Activated T-helper 17 cell treated with anti-CD3 and anti-CD28 coated beads, Interleukin-2, amount 50 U/mL, for 72 hours (primary cell): Measurements from ENCODE around the gene SLC25A11. TPM values are rescaled to one million over a fixed set of nuclear protein-coding genes. Genes with fewer than 3 reads are reported as not detected.

Source experiments
- ATAC-seq: fragments of 150-1000 bp; cut with Tn5 transposase; replicated peaks from 2 replicates; pipeline ENCODE4 v1.10.0; 2021; ENCODE audit warnings: mild to moderate bottlenecking, moderate library complexity
- H3K27ac Mint-ChIP-seq: one replicate; pipeline ENCODE4 v1.8.0; 2022; ENCODE audit warnings: mixed read lengths
- H3K27me3 Mint-ChIP-seq: one replicate; pipeline ENCODE4 v1.8.0; 2022; ENCODE audit warnings: mixed read lengths
- H3K36me3 Mint-ChIP-seq: one replicate; pipeline ENCODE4 v1.8.0; 2022; ENCODE audit warnings: low read depth, mild to moderate bottlenecking, mixed read lengths
- H3K4me1 Mint-ChIP-seq: one replicate; pipeline ENCODE4 v1.8.0; 2022; ENCODE audit warnings: mixed read lengths
- H3K4me3 Mint-ChIP-seq: one replicate; pipeline ENCODE4 v1.8.0; 2022; ENCODE audit warnings: mild to moderate bottlenecking, mixed read lengths
- H3K9me3 Mint-ChIP-seq: one replicate; pipeline ENCODE4 v1.8.0; 2022; ENCODE audit warnings: mixed read lengths
- total RNA-seq, 2 donors: library from RNA; stranded (reverse); gene quantifications; one replicate each; pipeline ENCODE4 v1.2.3, GENCODE V29; 2022

The SLC25A11 gene
- total RNA-seq, 2 donors from 2014 or later: 54.7 to 68.5 TPM

- Mint-ChIP-seq H3K4me1 (peaks cover 17% of the 10 kb centered on the region), H3K4me3 (peak overlapping the region; percentile 88), H3K27ac (peak overlapping the region; percentile 90), H3K9me3 (no peaks in the 10 kb centered on the region), H3K27me3 (no peaks in the 10 kb centered on the region), H3K36me3 (peaks cover 19% of the 10 kb centered on the region)
- no peak for ATAC-seq
These were observed 11.6 kb upstream of the SLC25A11 start for GRCh38 chr17:4951486-4951885.

GRCh38 chr17:4950746-4951204, 10.9 kb upstream of the SLC25A11 start, which contains the start of gene ENO3:
TSS of gene ENO3 (plus strand) at chr17:4951119. CDS start at chr17:4951830, 711 bp downstream.
- no peaks in the 10 kb centered on the region for H3K27me3 Mint-ChIP-seq
- H3K4me1 Mint-ChIP-seq: peaks cover 10% of the 10 kb centered on the region

GRCh38 chr17:4950075-4950745, 10.4 kb upstream of the SLC25A11 start:
- H3K27me3 Mint-ChIP-seq: no peaks in the 10 kb centered on the region

More at GRCh38 chr17:4950746-4951204, 10.9 kb upstream of the SLC25A11 start, which contains the start of gene ENO3:
- Mint-ChIP-seq H3K9me3 (no peaks in the 10 kb centered on the region), H3K4me3 (peak within 1 kb of the TSS; percentile 88), H3K36me3 (peaks cover 26% of the 10 kb centered on the region), H3K27ac (peak within 1 kb of the TSS; percentile 90)
- no peak for ATAC-seq

GRCh38 chr17:4949321-4950074, 9.7 kb upstream of the SLC25A11 start:
- ATAC-seq: peak; percentile 45
- Mint-ChIP-seq H3K4me3 (peak overlapping the region; percentile 91), H3K27me3 (no peaks in the 10 kb centered on the region), H3K36me3 (peaks cover 39% of the 10 kb centered on the region), H3K4me1 (peaks cover 21% of the 10 kb centered on the region), H3K27ac (peak overlapping the region; percentile 97), H3K9me3 (no peaks in the 10 kb centered on the region)

More at GRCh38 chr17:4950075-4950745, 10.4 kb upstream of the SLC25A11 start:
- H3K4me3 Mint-ChIP-seq: peak overlapping the region; percentile 88
- peak; percentile 27 for ATAC-seq
- H3K9me3 Mint-ChIP-seq: no peaks in the 10 kb centered on the region
- peak overlapping the region; percentile 90 for H3K27ac Mint-ChIP-seq
- peaks cover 14% of the 10 kb centered on the region for H3K4me1 Mint-ChIP-seq
- peaks cover 32% of the 10 kb centered on the region for H3K36me3 Mint-ChIP-seq

GRCh38 chr17:4948931-4949320, 9.1 kb upstream of the SLC25A11 start:
- peak; percentile 46 for ATAC-seq
- H3K27ac Mint-ChIP-seq: peak overlapping the region; percentile 97
- peak overlapping the region; percentile 91 for H3K4me3 Mint-ChIP-seq
- H3K27me3 Mint-ChIP-seq: no peaks in the 10 kb centered on the region
- H3K36me3 Mint-ChIP-seq: peaks cover 45% of the 10 kb centered on the region
- H3K4me1 Mint-ChIP-seq: peaks cover 27% of the 10 kb centered on the region
- no peaks in the 10 kb centered on the region for H3K9me3 Mint-ChIP-seq

- no peaks in the 10 kb centered on the region for H3K27me3 Mint-ChIP-seq
- peak within 1 kb of the TSS; percentile 91 for H3K4me3 Mint-ChIP-seq
- H3K4me1 Mint-ChIP-seq: peaks cover 30% of the 10 kb centered on the region
These were observed 8.5 kb upstream of the SLC25A11 start, which contains the start of gene PFN1 for GRCh38 chr17:4948166-4948930. TSS of gene PFN1 (minus strand) at chr17:4948530. CDS start at chr17:4948394, 136 bp downstream.

GRCh38 chr17:4947411-4948165, 7.7 kb upstream of the SLC25A11 start:
- peaks cover 37% of the 10 kb centered on the region for H3K4me1 Mint-ChIP-seq
- no peaks in the 10 kb centered on the region for H3K9me3 Mint-ChIP-seq
- H3K36me3 Mint-ChIP-seq: peaks cover 58% of the 10 kb centered on the region
- H3K27me3 Mint-ChIP-seq: no peaks in the 10 kb centered on the region
- peak; percentile 18 for ATAC-seq
- peak overlapping the region; percentile 91 for H3K4me3 Mint-ChIP-seq
- peak overlapping the region; percentile 94 for H3K27ac Mint-ChIP-seq

More at GRCh38 chr17:4948166-4948930, 8.5 kb upstream of the SLC25A11 start, which contains the start of gene PFN1:
- H3K9me3 Mint-ChIP-seq: no peaks in the 10 kb centered on the region
- H3K27ac Mint-ChIP-seq: peak within 1 kb of the TSS; percentile 97
- peak; percentile 38 for ATAC-seq
- H3K36me3 Mint-ChIP-seq: peaks cover 51% of the 10 kb centered on the region

GRCh38 chr17:4947010-4947410, 7.2 kb upstream of the SLC25A11 start:
- peaks cover 64% of the 10 kb centered on the region for H3K36me3 Mint-ChIP-seq
- ATAC-seq: no peak
- H3K27me3 Mint-ChIP-seq: no peaks in the 10 kb centered on the region
- no peaks in the 10 kb centered on the region for H3K9me3 Mint-ChIP-seq
- H3K4me1 Mint-ChIP-seq: peaks cover 38% of the 10 kb centered on the region
- H3K4me3 Mint-ChIP-seq: peak overlapping the region; percentile 91
- peak overlapping the region; percentile 94 for H3K27ac Mint-ChIP-seq

- Mint-ChIP-seq H3K27me3 (no peaks in the 10 kb centered on the region), H3K9me3 (no peaks in the 10 kb centered on the region), H3K4me3 (peak overlapping the region; percentile 91), H3K4me1 (peaks cover 44% of the 10 kb centered on the region), H3K36me3 (peaks cover 70% of the 10 kb centered on the region), H3K27ac (peak overlapping the region; percentile 94)
- no peak for ATAC-seq
These were observed 6.6 kb upstream of the SLC25A11 start for GRCh38 chr17:4946312-4946976.

GRCh38 chr17:4945944-4946280, 6.1 kb upstream of the SLC25A11 start:
- ATAC-seq: no peak
- peaks cover 45% of the 10 kb centered on the region for H3K4me1 Mint-ChIP-seq
- H3K36me3 Mint-ChIP-seq: peaks cover 75% of the 10 kb centered on the region
- H3K27ac Mint-ChIP-seq: peak overlapping the region; percentile 94
- H3K9me3 Mint-ChIP-seq: no peaks in the 10 kb centered on the region
- H3K4me3 Mint-ChIP-seq: peak overlapping the region; percentile 91
- no peaks in the 10 kb centered on the region for H3K27me3 Mint-ChIP-seq

GRCh38 chr17:4945176-4945943, 5.5 kb upstream of the SLC25A11 start:
- Mint-ChIP-seq H3K9me3 (no peaks in the 10 kb centered on the region), H3K4me3 (peak overlapping the region; percentile 91), H3K36me3 (peaks cover 81% of the 10 kb centered on the region), H3K4me1 (peaks cover 40% of the 10 kb centered on the region), H3K27me3 (no peaks in the 10 kb centered on the region), H3K27ac (peak overlapping the region; percentile 94)
- peak; percentile 59 for ATAC-seq

GRCh38 chr17:4944554-4945175, 4.8 kb upstream of the SLC25A11 start:
- peaks cover 40% of the 10 kb centered on the region for H3K4me1 Mint-ChIP-seq
- H3K27me3 Mint-ChIP-seq: no peaks in the 10 kb centered on the region
- ATAC-seq: no peak
- H3K27ac Mint-ChIP-seq: peak overlapping the region; percentile 94
- no peaks in the 10 kb centered on the region for H3K9me3 Mint-ChIP-seq
- peak overlapping the region; percentile 91 for H3K4me3 Mint-ChIP-seq
- peaks cover 88% of the 10 kb centered on the region for H3K36me3 Mint-ChIP-seq
